Right atrium auricular region (tissue), 2 donors: Measurements from ENCODE around the gene HSCB. TPM values are rescaled to one million over a fixed set of nuclear protein-coding genes. Genes with fewer than 3 reads are reported as not detected.
"Not testable (repeated sequence)": the region's sequence is repeated elsewhere in the genome, so short reads cannot be mapped to it uniquely, and the experiment has no call there.

Source experiments
- DNase-seq: peaks from one replicate; pipeline ENCODE4 v3.0.0-alpha.2; 2019; ENCODE audit warnings: low spot score
- H3K27ac ChIP-seq, 2 donors: fragments of 200-600 bp; sonication (generic); 1 replicate in 1 of 2; 2 replicates in 1 of 2; pipeline ENCODE4 v1.5.1; 2016 to 2019
- H3K27me3 ChIP-seq, 2 donors: fragments of 200-600 bp; sonication (generic); one replicate each; pipeline versions ENCODE4 v1.5.1 to v1.6.0; 2017 to 2019
- H3K36me3 ChIP-seq: fragments of 200-600 bp; sonication (generic); one replicate; pipeline ENCODE4 v1.5.1; 2016
- H3K4me1 ChIP-seq, 2 donors: fragments of 200-600 bp; sonication (generic); one replicate each; pipeline versions ENCODE4 v1.5.1 to v1.6.0; 2017 to 2019
- H3K4me3 ChIP-seq, 2 donors: fragments of 200-600 bp; sonication (generic); 1 replicate in 1 of 2; 2 replicates in 1 of 2; pipeline ENCODE4 v1.5.1; 2017 to 2019; ENCODE audit warnings: mild to moderate bottlenecking in 1 of 2, moderate library complexity in 1 of 2
- H3K9me3 ChIP-seq, 2 donors: fragments of 200-600 bp; sonication (generic); one replicate each; pipeline ENCODE4 v1.5.1; 2019
- total RNA-seq, 2 donors: library from RNA; depleted of rRNA; stranded (reverse); fragments of >200 nt; gene quantifications; one replicate each; pipeline ENCODE4 v1.1.0, GENCODE V29; 2016
- TF ChIP-seq, protein P1 (sequence below), 2 donors: fragments of 200-600 bp; sonication (generic); IDR thresholded peaks; one replicate each; pipeline ENCODE4 v1.5.1; 2019; ENCODE audit warnings: antibody characterized with exemption in 2 of 2

The HSCB gene
- total RNA-seq, 2 donors from 2014 or later: 11.9 to 12.6 TPM

DNA sequence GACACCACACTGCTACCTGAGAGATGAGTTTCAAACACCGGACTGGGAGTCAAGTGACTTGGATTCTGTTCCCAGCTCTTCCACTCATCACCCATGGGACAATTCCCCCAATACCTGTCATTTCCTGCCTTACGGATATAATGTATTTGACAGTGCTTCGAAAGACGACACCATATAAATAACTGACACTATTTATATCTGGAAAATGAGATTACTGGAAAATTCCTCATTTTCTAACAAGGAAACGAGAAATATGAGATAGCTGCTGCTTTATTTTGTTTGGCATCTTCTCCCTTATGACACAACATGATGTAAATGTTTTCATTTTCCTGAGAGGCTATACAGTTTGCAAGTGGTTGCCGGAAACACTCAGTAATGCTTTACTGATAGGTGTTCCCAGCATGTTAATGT, 8.6 kb downstream of the HSCB start:
- no peak overlapping the region for H3K27ac ChIP-seq
- no peak overlapping the region for H3K4me3 ChIP-seq
- no peak for DNase-seq
- TF ChIP-seq, protein P1, sequence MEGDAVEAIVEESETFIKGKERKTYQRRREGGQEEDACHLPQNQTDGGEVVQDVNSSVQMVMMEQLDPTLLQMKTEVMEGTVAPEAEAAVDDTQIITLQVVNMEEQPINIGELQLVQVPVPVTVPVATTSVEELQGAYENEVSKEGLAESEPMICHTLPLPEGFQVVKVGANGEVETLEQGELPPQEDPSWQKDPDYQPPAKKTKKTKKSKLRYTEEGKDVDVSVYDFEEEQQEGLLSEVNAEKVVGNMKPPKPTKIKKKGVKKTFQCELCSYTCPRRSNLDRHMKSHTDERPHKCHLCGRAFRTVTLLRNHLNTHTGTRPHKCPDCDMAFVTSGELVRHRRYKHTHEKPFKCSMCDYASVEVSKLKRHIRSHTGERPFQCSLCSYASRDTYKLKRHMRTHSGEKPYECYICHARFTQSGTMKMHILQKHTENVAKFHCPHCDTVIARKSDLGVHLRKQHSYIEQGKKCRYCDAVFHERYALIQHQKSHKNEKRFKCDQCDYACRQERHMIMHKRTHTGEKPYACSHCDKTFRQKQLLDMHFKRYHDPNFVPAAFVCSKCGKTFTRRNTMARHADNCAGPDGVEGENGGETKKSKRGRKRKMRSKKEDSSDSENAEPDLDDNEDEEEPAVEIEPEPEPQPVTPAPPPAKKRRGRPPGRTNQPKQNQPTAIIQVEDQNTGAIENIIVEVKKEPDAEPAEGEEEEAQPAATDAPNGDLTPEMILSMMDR (IDR thresholded peaks at IDR 0.05): no peak
- H3K27me3 ChIP-seq: no peaks in the 10 kb centered on the region
- H3K9me3 ChIP-seq: no peaks in the 10 kb centered on the region
- H3K4me1 ChIP-seq: no peaks in the 10 kb centered on the region
- peaks cover 35% of the 10 kb centered on the region for H3K36me3 ChIP-seq

DNA sequence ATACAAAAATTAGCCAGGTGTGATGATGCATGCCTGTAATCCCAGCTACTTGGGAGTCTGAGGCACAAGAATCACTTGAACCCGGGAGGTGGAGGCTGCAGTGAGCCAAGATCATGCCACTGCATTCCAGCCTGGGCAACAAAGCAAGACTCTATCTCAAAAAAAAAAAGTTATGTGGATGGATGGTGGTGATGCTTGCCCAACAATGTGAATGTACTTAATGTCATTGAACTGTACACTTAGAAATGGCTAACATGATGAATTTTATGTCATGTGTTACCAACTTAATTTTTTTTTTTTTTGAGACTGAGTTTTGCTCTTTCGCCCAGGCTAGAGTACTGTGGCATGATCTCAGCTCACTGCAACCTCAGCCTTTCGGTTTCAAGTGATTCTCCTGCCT, 12.7 kb downstream of the HSCB start:
- H3K27ac ChIP-seq, H3K9me3 ChIP-seq, H3K4me3 ChIP-seq, H3K27me3 ChIP-seq, H3K4me1 ChIP-seq, DNase-seq, H3K36me3 ChIP-seq: not testable (repeated sequence)

DNA sequence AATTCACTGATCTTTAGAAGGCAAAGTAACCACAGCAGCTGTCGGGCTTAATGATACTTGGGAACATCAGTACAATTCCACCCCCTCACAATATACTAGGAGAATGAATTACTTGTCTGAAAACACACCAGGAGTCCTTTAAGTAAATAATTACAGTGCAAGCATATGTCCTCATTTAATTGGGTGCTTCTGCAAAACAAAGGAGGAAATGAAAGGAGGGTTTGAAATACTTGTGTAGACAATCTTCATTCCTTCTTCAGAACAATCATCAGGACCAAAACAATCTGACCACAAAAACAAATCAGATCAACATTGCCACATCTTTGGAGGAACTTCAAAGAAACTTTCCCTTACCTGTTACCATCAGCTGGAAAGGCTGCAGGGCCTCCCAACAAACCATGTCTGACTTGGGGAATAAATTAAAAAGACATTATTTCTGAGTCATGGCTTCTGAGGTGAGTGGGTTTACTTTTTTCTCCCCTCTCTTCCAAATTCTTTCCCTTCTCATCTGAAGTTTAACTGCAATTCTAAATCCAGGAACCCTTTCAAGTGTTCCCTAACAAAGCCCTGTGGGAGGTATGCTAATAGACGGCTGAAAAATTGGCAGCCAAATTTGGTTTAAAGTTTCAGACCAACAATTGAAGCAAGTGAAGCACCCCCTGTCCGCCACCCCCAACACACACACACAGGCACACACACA, 18.2 kb downstream of the HSCB start:
- Histone ChIP-seq H3K36me3 (no peaks in the 10 kb centered on the region), H3K27ac (no peak overlapping the region), H3K4me3 (no peak overlapping the region), H3K9me3 (no peaks in the 10 kb centered on the region), H3K4me1 (no peaks in the 10 kb centered on the region), H3K27me3 (no peaks in the 10 kb centered on the region)
- TF ChIP-seq, protein P1 (IDR thresholded peaks at IDR 0.05): no peak
- no peak for DNase-seq

DNA sequence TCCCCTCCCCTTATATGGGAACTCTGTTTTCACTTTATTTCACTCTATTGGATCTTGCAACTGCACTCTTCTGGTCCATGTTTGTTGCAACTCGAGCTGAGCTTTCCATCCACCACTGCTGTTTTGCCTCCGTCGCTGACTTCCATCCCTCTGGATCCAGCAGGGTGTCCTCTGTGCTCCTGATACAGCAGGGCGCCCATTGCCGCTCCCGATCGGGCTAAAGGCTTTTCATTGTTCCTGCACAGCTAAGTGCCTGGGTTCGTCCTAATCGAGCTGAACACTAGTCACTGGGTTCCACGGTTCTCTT, 19.6 kb downstream of the HSCB start:
- H3K4me1 ChIP-seq: no peaks in the 10 kb centered on the region
- no peak overlapping the region for H3K4me3 ChIP-seq
- no peaks in the 10 kb centered on the region for H3K27me3 ChIP-seq
- DNase-seq: no peak
- no peak overlapping the region for H3K27ac ChIP-seq
- H3K36me3 ChIP-seq: no peaks in the 10 kb centered on the region
- TF ChIP-seq, protein P1 (IDR thresholded peaks at IDR 0.05): no peak
- no peaks in the 10 kb centered on the region for H3K9me3 ChIP-seq

DNA sequence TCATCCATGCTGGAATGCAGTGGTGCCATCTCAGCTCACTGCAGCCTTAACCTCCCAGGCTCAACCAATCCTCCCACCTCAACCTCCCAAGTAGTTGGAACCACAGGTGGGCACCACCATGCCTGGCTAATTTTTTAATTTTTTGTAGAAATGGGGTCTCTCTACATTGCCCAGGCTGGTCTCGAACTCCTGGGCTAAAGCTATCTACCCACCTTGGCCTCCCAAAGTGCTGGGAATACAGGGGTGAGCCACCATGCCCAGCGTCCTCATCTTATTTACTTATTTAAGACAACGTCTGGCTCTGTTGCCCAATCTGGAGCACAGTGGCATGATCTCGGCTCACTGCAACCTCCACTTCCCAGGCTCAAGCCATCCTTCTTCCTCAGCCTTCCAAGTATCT, 20.2 kb downstream of the HSCB start:
- not testable (repeated sequence) for H3K9me3 ChIP-seq, H3K27me3 ChIP-seq, DNase-seq, H3K4me1 ChIP-seq, H3K36me3 ChIP-seq, H3K27ac ChIP-seq, H3K4me3 ChIP-seq

DNA sequence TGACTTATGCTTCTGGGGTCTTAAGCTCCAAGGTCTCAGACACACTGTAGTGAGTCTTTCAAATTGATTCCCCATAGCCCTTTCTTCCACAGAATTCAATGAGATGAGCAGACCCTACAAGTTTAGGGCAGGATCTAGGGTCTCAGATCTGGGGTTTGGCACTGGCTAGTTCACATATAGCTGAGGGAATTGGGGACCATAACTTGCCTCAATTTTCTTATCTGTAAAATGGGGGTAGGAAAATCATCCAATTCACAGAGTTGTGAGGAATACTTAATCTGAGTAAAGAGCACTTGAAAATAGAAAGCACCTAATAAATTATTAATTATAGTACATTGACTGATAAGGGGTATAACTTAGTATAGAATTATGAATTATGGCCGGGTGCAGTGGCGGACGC, 24.8 kb downstream of the HSCB start:
- H3K27me3 ChIP-seq: no peaks in the 10 kb centered on the region
- no peaks in the 10 kb centered on the region for H3K4me1 ChIP-seq
- TF ChIP-seq, protein P1 (IDR thresholded peaks at IDR 0.05): no peak
- H3K9me3 ChIP-seq: no peaks in the 10 kb centered on the region
- H3K36me3 ChIP-seq: no peaks in the 10 kb centered on the region
- H3K4me3 ChIP-seq: no peak overlapping the region
- DNase-seq: no peak
- no peak overlapping the region for H3K27ac ChIP-seq

DNA sequence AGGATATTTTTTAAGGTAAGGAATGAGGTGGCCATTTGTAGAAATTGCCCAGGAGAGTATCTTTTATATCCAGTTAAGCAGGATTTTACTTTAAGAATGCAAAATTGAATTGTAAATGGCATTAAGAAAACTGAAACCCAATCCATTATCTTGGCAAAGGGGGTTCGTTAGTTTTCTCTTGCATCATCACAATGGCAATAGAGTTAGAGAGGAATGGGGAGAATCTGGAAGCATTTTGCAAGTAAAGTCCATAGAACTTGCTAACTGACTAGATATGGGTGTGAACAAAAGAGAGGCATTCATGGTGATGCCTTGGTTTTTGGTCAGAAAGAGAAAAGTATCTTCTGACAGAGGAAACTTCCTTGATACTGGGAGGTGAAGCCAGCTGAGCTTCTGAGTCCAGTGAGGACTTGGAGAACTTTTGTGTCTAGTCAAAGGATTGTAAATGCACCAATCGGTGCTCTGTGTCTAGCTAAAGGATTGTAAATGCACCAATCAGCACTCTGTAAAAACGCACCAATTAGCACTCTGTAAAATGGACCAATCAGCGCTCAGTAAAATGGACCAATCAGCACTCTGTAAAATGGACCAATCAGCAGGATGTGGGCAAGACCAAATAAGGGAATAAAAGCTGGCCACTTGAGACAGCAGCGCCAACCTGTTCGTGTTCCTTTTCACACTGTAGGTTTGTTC, 27.0 kb downstream of the HSCB start:
- H3K27ac ChIP-seq: no peak overlapping the region
- TF ChIP-seq, protein P1 (IDR thresholded peaks at IDR 0.05): no peak
- H3K36me3 ChIP-seq: no peaks in the 10 kb centered on the region
- no peaks in the 10 kb centered on the region for H3K9me3 ChIP-seq
- H3K27me3 ChIP-seq: no peaks in the 10 kb centered on the region
- H3K4me1 ChIP-seq: peaks cover 0 to 3% of the 10 kb centered on the region in 2 donors
- no peak overlapping the region for H3K4me3 ChIP-seq
- DNase-seq: no peak
